Smooth muscle cell (in vitro differentiated cells): Measurements from ENCODE around the gene MORC3. TPM values are rescaled to one million over a fixed set of nuclear protein-coding genes. Genes with fewer than 3 reads are reported as not detected.
"Not testable (repeated sequence)": the region's sequence is repeated elsewhere in the genome, so short reads cannot be mapped to it uniquely, and the experiment has no call there.

Experiments used
- DNase-seq: peaks from one replicate; lab custom pipeline; 2025; ENCODE audit not compliant: unreplicated experiment; lab: John Stamatoyannopoulos, UW
- H2AFZ ChIP-seq: fragments of 200-600 bp; sonication (generic); 2 replicates; pipeline ENCODE4 v1.6.0; 2016; ENCODE audit warnings: antibody characterized with exemption, low read depth, mild to moderate bottlenecking
- H3F3A ChIP-seq: fragments of 200-600 bp; sonication (generic); 2 replicates; pipeline ENCODE4 v1.6.0; 2017; ENCODE audit warnings: antibody characterized with exemption, low read depth
- H3K27ac ChIP-seq: fragments of 200-600 bp; sonication (generic); 2 replicates; pipeline ENCODE4 v1.5.1; 2016; ENCODE audit warnings: low read depth, mild to moderate bottlenecking
- H3K27me3 ChIP-seq: fragments of 200-600 bp; sonication (generic); 2 replicates; pipeline ENCODE4 v1.6.1; 2016; ENCODE audit warnings: low read depth, mild to moderate bottlenecking
- H3K36me3 ChIP-seq: fragments of 200-600 bp; sonication (generic); 2 replicates; pipeline ENCODE4 v1.5.1; 2016; ENCODE audit warnings: low read depth
- H3K4me1 ChIP-seq: fragments of 200-600 bp; sonication (generic); 2 replicates; pipeline ENCODE4 v1.5.1; 2016; ENCODE audit warnings: low read depth
- H3K4me2 ChIP-seq: fragments of 200-600 bp; sonication (generic); 2 replicates; pipeline ENCODE4 v1.6.0; 2016; ENCODE audit warnings: mild to moderate bottlenecking
- H3K4me3 ChIP-seq: fragments of 200-600 bp; sonication (generic); 2 replicates; pipeline ENCODE4 v1.5.1; 2016; ENCODE audit warnings: mild to moderate bottlenecking
- H3K79me2 ChIP-seq: fragments of 200-600 bp; sonication (generic); 2 replicates; pipeline ENCODE4 v1.6.0; 2016; ENCODE audit warnings: low read depth, mild to moderate bottlenecking
- H3K9ac ChIP-seq: fragments of 200-600 bp; sonication (generic); 2 replicates; pipeline ENCODE4 v1.6.0; 2016; ENCODE audit warnings: low read depth
- H3K9me3 ChIP-seq: fragments of 200-600 bp; sonication (generic); replicated peaks from 2 replicates; pipeline ENCODE4 v1.5.1; 2016; ENCODE audit warnings: low read depth
- H4K20me1 ChIP-seq: fragments of 200-600 bp; sonication (generic); 2 replicates; pipeline ENCODE4 v1.6.0; 2016; ENCODE audit warnings: low read depth
- WGBS: methylation state at CpG from one replicate; pipeline ENCODE4 v1.1.7; 2016; ENCODE audit warnings: low lambda C conversion rate; 5-methylcytosine and 5-hydroxymethylcytosine counted together
- polyA plus RNA-seq: library from polyadenylated mRNA; unstranded; fragments of >200 nt; fragmentation: Nextera tagmentation; extraction: Ambion mirVana; gene quantifications from 2 replicates; pipeline ENCODE4 v1.2.1, GENCODE V29; 2016
- total RNA-seq: library from RNA; depleted of rRNA; stranded (reverse); fragments of >200 nt; gene quantifications from 2 replicates; pipeline ENCODE4 v1.2.3, GENCODE V29; 2014
- TF ChIP-seq, protein P1 (sequence below): fragments of 200-600 bp; sonication (generic); IDR thresholded peaks from 2 replicates; pipeline ENCODE4 v1.5.1; 2017; ENCODE audit warnings: borderline replicate concordance, mild to moderate bottlenecking, antibody characterized with exemption; ENCODE audit not compliant: insufficient read depth, poor library complexity, severe bottlenecking

Gene MORC3
- total and polyA plus RNA-seq, 2 experiments from 2014 or later = 11.6 to 44.3 TPM

DNA sequence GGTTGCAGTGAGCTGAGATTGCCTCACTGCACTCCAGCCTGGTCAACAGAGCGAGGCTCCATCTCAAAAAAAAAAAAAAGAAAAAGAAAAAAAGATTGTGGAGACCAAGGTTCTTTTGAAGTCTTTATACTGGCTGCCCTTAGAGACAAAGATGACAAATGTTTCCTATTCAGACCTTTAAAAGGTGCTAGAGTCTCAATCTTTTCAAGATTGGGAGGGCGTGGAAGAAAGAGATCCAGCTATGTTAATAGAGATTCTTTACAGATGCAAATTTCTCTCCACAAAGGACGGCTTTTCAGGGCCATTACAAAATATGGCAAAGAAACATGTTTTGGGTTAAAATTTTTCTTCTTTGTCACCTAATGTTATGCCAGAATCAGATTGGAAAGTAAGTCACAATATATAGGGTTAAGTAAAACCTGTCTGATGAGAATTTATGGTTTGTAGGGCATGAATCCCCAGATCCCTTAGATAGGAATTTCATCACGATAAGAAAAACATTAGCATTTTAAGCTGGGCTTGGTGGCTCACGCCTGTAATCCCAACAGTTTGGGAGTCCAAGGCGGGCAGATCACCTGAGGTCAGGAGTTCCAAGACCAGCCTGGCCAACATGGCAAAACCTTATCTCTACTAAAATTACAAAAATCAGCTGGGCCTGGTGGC is 13.0 kb upstream of the MORC3 start:
- Histone ChIP-seq H3K4me2 (no peak overlapping the region), H3K9me3 (no peaks in the 10 kb centered on the region), H3K4me1 (no peaks in the 10 kb centered on the region), H3K9ac (no peak overlapping the region), H3F3A (no peaks in the 10 kb centered on the region), H3K36me3 (no peaks in the 10 kb centered on the region), H3K79me2 (no peaks in the 10 kb centered on the region), H3K27ac (no peak overlapping the region), H3K27me3 (no peaks in the 10 kb centered on the region), H2AFZ (no peak overlapping the region), H3K4me3 (no peak overlapping the region), H4K20me1 (no peaks in the 10 kb centered on the region)
- DNase-seq = no peak
- WGBS = 71% methylated on average over 5 of the region's 6 CpGs
- TF ChIP-seq, protein P1, sequence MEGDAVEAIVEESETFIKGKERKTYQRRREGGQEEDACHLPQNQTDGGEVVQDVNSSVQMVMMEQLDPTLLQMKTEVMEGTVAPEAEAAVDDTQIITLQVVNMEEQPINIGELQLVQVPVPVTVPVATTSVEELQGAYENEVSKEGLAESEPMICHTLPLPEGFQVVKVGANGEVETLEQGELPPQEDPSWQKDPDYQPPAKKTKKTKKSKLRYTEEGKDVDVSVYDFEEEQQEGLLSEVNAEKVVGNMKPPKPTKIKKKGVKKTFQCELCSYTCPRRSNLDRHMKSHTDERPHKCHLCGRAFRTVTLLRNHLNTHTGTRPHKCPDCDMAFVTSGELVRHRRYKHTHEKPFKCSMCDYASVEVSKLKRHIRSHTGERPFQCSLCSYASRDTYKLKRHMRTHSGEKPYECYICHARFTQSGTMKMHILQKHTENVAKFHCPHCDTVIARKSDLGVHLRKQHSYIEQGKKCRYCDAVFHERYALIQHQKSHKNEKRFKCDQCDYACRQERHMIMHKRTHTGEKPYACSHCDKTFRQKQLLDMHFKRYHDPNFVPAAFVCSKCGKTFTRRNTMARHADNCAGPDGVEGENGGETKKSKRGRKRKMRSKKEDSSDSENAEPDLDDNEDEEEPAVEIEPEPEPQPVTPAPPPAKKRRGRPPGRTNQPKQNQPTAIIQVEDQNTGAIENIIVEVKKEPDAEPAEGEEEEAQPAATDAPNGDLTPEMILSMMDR = no peak

DNA sequence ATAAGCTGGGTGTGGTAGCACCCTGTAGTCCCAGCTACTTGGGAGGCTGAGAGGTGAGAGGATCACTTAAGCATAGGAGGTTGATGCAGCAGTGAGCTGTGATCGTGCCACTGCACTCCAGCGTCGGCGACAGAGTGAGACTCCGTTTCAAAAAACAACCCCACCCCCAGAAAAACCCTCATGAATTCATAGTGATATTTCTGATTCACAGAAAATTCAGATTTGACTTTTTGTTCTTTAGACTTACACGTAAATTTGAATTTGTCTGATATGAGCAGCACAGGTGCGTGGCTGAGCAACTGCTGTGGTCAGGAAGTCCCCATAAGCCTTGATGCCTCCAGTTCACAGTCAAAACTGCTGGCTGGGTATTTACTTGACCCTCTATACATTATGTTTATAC is 10.0 kb upstream of the MORC3 start:
- Histone ChIP-seq H3K4me2 (no peak overlapping the region), H3F3A (no peaks in the 10 kb centered on the region)
- no peak for DNase-seq

DNA sequence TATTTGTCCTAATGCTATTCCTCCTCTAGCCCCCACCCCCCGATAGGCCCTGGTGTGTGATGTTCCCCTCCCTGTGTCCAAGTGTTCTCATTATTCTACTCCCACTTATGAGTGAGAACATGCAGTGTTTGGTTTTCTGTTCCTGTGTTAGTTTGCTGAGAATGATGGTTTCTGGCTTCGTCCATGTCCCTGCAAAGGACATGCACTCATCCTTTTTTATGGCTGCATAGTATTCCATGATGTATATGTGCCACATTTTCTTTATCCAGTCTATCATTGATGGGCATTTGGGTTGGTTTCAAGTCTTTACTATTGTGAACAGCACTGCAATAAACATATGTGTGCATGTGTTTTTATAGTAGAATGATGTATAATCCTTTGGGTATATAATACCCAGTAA is 6.6 kb upstream of the MORC3 start:
- not testable (repeated sequence) for H3K9ac ChIP-seq, H2AFZ ChIP-seq, H3K27ac ChIP-seq, H3K27me3 ChIP-seq, H3K9me3 ChIP-seq, DNase-seq, H3K4me1 ChIP-seq, H3K4me2 ChIP-seq, H3K4me3 ChIP-seq, H3K79me2 ChIP-seq, H3F3A ChIP-seq, H3K36me3 ChIP-seq, H4K20me1 ChIP-seq
- WGBS = 96% methylated on average over 2 of the region's 2 CpGs

More for the DNA sequence above, 10.0 kb upstream of the MORC3 start:
- Histone ChIP-seq H3K79me2 (no peaks in the 10 kb centered on the region), H3K4me3 (no peak overlapping the region), H3K27me3 (no peaks in the 10 kb centered on the region), H3K4me1 (no peaks in the 10 kb centered on the region), H3K9me3 (no peaks in the 10 kb centered on the region), H4K20me1 (no peaks in the 10 kb centered on the region), H3K9ac (no peak overlapping the region), H3K36me3 (no peaks in the 10 kb centered on the region), H2AFZ (no peak overlapping the region), H3K27ac (no peak overlapping the region)
- TF ChIP-seq, protein P1 = no peak
- 95% methylated on average over 7 of the region's 7 CpGs for WGBS

- 100% methylated on average over 3 of the region's 3 CpGs for WGBS
Observed at GRCh38 chr21:36316045-36316444, 4.0 kb upstream of the MORC3 start.

More at GRCh38 chr21:36316045-36316444, 4.0 kb upstream of the MORC3 start:
- H3K27me3 ChIP-seq, H3K9me3 ChIP-seq, H3K9ac ChIP-seq, DNase-seq, H3K36me3 ChIP-seq, H2AFZ ChIP-seq, H3K4me2 ChIP-seq, H3K4me1 ChIP-seq, H3F3A ChIP-seq, H3K4me3 ChIP-seq, H4K20me1 ChIP-seq, H3K27ac ChIP-seq, H3K79me2 ChIP-seq: not testable (repeated sequence)
